ENCODE data around the gene TMEM178A.

DNA sequence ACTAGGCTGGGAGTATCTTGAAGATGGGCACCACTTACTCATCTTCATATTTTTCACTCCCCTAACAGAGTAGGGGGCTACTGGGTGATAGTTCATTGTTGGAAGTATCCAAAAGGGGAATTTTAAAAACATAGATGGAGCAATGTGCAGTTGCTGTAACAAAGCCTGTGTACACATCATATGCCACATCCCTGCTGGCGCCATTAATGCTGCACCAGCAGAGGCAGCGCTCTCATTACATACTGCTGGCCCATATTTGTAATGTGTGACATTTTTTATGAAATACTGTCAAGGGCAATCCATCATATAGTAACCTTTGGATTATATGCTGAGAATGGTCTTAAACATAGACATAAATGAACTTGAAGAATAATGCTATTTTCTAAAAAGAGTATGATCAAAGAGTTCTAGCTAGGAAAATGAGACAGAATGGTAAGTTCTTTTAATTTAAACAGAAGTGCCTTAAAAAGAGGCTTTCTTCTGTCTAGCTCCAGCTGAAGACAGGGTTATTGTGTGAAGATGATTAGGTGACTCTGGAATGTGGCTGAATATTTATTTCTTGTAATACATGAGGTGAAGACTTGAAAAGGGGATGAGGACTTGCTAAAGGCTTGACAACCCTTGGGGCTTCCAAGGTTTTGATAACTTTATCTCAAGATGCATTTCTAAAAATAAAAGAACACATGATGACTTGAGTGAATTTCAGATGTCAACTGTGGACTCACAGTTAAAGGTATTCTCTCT lies 2.4 kb upstream of the TMEM178A start:
- TF ChIP-seq CTCF (IDR thresholded peaks at IDR 0.05) (no peak), POLR2A (IDR thresholded peaks at IDR 0.05) (no peak)
